GM13976 (cell line): ENCODE measurements around the gene HIF3A.

ENCODE experiments used
- DNase-seq: peaks from one replicate; pipeline ENCODE4 v3.0.0; 2012; ENCODE audit warnings: low spot score
- in situ Hi-C: fragments of 300-500 bp; cut with MboI; formaldehyde crosslinking; loops from one replicate; pipeline ENCODE4 v1.12.0; 2022; ENCODE audit warnings: low sequenced_read_pairs, mixed read lengths, inconsistent platforms; ENCODE audit not compliant: unreplicated experiment
- TF ChIP-seq, protein P1 (sequence below): IDR thresholded peaks from 2 replicates; pipeline ENCODE4 v1.5.1; 2012; ENCODE audit warnings: borderline replicate concordance, mild to moderate bottlenecking; ENCODE audit not compliant: insufficient read depth; ENCODE audit errors: extremely low read depth, missing control alignments, control extremely low read depth

Gene HIF3A

DNA sequence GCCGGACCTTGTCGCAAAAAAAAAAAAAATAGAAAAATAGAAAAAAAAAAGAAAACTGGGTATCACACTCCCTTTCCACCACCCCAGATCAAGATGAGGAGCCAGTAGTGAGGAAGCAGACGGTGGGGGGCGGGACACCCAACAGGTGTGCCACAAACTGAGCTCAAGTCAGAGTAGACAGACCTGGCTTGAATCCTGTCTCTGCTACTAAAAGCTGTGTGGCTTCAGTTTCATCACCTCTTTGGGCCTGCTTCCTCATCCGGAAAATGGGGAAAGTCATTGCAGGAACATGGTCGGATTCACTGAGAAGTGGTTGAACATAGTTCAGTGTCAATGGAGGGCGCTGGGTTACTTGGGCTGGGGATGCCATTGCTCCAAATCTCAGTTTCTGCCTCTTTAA lies 2.9 kb downstream of the HIF3A start:
- TF ChIP-seq, protein P1, sequence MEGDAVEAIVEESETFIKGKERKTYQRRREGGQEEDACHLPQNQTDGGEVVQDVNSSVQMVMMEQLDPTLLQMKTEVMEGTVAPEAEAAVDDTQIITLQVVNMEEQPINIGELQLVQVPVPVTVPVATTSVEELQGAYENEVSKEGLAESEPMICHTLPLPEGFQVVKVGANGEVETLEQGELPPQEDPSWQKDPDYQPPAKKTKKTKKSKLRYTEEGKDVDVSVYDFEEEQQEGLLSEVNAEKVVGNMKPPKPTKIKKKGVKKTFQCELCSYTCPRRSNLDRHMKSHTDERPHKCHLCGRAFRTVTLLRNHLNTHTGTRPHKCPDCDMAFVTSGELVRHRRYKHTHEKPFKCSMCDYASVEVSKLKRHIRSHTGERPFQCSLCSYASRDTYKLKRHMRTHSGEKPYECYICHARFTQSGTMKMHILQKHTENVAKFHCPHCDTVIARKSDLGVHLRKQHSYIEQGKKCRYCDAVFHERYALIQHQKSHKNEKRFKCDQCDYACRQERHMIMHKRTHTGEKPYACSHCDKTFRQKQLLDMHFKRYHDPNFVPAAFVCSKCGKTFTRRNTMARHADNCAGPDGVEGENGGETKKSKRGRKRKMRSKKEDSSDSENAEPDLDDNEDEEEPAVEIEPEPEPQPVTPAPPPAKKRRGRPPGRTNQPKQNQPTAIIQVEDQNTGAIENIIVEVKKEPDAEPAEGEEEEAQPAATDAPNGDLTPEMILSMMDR, result no peak
- DNase-seq, result no peak
- in situ Hi-C loops, result no loop called here

- no peak for DNase-seq
- TF ChIP-seq, protein P1, result no peak
- in situ Hi-C loops, result no loop called here
These were observed 6.5 kb downstream of the HIF3A start for GRCh38 chr19:46303322-46303690.

- TF ChIP-seq, protein P1, result no peak
- DNase-seq, result no peak
- in situ Hi-C loops, result no loop called here
These were observed 7.0 kb downstream of the HIF3A start for GRCh38 chr19:46303691-46304397.

DNA sequence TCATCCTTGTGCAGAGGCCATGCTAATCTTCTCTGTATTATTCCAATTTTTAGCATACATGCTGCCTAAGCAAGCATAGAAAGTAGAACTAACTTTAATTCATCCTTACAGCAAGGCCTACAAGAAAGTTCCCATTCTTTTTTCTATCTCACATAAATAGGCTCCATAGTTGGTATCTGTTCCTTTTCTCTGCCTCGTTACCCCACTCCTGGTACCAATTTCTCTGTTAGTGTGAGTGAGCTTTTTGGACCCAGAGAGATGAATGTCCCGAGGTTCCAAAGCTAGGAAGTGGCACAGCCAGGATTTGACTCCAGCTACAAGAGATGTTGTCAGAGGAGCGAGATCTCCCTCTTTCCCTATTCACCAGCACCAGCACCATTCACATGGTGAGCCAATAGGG lies 9.7 kb downstream of the HIF3A start:
- no peak for DNase-seq
- in situ Hi-C loops, result no loop called here
- TF ChIP-seq, protein P1, result no peak

DNA sequence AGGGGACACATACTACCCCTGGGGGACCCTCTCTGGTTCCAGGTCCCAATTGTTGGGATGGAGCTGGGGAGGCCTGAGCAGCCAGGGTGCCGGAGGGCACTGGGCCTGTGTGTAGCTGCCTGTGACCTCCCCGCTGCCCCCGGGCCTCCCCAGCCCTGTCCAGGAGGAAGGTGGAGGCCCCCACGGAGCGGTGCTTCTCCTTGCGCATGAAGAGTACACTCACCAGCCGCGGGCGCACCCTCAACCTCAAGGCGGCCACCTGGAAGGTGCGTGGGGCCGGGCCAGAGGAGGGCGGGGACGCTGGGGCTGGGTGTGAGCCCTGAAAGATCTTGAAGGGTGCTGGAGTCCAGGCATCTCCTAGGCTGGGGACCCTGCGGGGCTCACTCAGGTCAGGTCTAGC lies 11.7 kb downstream of the HIF3A start:
- DNase-seq, result no peak
- in situ Hi-C loops, result no loop called here
- TF ChIP-seq, protein P1, result no peak

GRCh38 chr19:46309056-46309455 lies 12.2 kb downstream of the HIF3A start:
- TF ChIP-seq, protein P1, result no peak
- in situ Hi-C loops, result no loop called here
- DNase-seq, result no peak
